Occipital lobe (tissue), 2 donors: Measurements from ENCODE around the gene PHC2. TPM values are rescaled to one million over a fixed set of nuclear protein-coding genes. Genes with fewer than 3 reads are reported as not detected.
"Not testable (repeated sequence)": the region's sequence is repeated elsewhere in the genome, so short reads cannot be mapped to it uniquely, and the experiment has no call there.

Experiments
- DNase-seq: peaks from one replicate; lab custom pipeline; 2025; lab: John Stamatoyannopoulos, UW
- total RNA-seq: library from RNA; depleted of rRNA; stranded (reverse); fragments of >200 nt; gene quantifications from one replicate; pipeline ENCODE4 v1.2.3, GENCODE V29; 2014

The PHC2 gene
- total RNA-seq, 1 donor from 2014 or later = 54.1 TPM

- peak; percentile 78 for DNase-seq
Observed at GRCh38 chr1:33295450-33296081, 135.3 kb downstream of the PHC2 start.

- peak; percentile 49 for DNase-seq
Observed at GRCh38 chr1:33295023-33295422, 135.9 kb downstream of the PHC2 start.

DNA sequence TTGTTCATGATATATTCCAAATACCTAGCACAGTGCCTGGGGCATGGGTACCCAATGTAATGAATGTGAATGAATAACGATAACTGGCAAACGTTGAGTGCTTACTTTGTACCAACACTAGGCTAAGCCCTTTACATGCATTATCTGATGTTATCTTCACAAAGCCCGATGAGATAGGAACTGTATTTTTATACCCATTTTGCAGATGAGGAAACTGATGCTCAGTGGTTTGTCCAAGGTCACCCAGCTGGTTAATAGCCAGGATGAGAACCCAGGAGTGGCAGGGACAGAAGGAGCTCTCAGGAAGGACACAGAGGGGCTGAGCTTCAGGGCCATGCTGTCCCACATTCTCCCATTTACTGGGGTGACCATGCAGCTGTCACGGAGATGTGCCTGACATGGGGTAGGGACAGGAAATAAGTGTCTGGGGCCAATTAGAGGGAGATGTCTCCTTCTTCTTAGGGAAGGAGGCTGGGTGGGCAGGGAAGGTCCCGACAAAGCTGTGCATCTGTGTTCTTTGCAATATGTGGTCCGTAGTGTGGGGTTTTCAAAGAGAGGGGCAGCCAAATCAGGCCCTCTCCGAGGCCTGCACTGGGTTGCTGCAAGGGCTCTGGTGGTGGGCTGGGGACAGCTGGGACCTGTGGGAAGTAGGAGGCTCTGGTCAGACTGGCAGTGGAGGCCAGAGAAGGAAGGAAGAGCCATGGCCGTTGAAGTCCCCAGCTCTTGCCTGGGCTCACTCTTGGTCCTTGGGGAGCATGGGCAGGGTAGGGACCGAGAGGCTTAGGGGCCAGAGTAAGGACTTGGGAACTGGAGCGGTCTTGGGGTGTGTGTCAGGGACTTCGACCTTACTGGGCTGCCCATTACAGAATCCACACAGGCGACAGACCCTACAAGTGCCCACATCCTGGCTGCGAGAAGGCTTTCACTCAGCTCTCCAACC, 136.6 kb downstream of the PHC2 start:
- no peak for DNase-seq

- no peak for DNase-seq
Observed at GRCh38 chr1:33292726-33293340, 138.1 kb downstream of the PHC2 start.

GRCh38 chr1:33290615-33291014, 140.3 kb downstream of the PHC2 start:
- not testable (repeated sequence) for DNase-seq

- no peak for DNase-seq
Observed at GRCh38 chr1:33289858-33290154, 141.1 kb downstream of the PHC2 start.

DNA sequence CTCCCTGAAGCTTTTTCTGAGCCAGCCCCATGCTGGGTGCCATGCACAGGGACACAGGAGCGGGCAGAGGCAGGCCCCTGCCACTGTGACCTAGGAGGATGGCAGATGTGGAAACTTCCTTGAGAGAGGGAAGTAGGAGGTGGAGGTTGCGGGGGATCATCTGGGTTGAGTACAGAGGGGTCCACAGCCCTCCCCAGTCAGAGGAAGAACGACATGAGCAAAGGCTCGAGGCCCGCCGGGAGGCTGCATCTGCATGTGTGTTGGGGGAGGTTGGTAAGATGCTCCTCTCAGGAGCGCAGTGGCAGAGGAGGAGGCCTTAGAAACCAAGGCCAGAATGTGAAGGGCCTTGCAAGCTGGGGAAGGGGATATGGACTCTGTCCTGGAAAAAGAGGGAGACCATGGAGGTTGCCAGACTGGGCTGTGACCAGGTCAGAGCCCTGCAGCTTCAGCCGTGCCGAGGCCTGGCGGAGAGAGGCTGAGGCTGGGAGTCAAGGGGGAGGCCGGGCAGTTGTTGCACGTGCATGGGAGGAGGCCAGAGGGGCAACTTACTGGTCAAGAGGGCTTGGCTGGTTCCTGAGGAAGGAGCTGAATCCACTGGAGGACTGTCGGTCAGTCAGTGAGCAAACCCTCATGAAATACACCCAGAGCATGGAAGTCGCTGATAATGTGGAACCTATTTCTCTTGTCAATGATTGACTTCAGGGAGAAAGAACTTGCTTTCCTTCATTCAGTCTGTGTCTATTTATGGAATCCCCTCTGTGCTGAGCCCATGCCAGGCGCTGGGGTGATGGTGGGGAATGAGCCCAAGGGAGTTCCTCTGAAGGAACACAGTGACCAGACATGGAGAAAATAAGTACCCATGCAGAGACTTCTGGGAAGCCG, 141.7 kb downstream of the PHC2 start:
- DNase-seq = no peak

DNA sequence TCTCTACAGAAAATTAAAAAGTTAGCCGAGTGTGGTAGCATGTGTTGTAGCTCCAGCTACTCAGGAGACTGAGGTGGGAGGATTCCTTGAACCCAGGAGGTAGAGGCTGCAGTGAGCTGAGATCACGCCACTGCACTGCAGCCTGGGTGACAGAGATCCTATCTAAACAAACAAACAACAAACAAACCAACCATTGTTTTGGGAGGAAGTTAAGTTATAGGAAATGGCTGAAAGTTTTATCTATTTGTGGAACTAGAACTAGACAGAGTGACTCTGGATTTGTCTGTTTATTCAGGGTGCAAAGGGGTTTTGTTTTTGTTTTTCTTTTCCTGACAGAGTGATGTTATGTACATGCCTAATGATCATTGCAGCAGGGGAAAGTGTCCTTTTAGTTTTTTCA, 143.6 kb downstream of the PHC2 start:
- DNase-seq = no peak

- no peak for DNase-seq
Observed at GRCh38 chr1:33286451-33287185, 144.3 kb downstream of the PHC2 start.

- no peak for DNase-seq
Observed at GRCh38 chr1:33284049-33284448, 146.8 kb downstream of the PHC2 start.

GRCh38 chr1:33282791-33283190, 148.1 kb downstream of the PHC2 start:
- DNase-seq = no peak

- no peak for DNase-seq
Observed at GRCh38 chr1:33281554-33282303, 149.2 kb downstream of the PHC2 start.

DNA sequence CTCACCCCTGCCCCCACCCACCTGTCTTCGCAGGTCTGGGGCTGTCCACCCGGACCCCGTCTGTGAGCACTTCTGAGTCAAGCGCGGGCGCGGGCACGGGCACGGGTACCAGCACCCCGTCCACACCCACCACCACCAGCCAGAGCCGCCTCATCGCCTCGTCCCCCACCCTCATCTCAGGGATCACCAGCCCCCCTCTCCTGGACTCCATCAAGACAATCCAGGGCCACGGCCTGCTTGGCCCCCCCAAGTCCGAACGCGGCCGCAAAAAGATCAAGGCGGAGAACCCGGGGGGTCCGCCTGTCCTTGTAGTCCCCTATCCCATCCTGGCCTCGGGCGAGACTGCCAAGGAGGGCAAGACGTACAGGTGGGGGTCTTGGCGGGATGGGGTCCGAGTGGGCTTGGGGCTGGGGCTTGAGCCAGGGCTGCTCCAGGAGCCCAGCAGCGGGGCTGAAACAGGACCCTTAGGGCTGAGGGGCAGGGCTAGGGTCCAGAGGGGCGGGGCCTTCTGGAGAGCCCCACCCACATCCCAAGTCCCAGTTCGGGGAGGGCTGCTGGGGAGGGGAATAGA, 150.7 kb downstream of the PHC2 start:
- DNase-seq = no peak

DNA sequence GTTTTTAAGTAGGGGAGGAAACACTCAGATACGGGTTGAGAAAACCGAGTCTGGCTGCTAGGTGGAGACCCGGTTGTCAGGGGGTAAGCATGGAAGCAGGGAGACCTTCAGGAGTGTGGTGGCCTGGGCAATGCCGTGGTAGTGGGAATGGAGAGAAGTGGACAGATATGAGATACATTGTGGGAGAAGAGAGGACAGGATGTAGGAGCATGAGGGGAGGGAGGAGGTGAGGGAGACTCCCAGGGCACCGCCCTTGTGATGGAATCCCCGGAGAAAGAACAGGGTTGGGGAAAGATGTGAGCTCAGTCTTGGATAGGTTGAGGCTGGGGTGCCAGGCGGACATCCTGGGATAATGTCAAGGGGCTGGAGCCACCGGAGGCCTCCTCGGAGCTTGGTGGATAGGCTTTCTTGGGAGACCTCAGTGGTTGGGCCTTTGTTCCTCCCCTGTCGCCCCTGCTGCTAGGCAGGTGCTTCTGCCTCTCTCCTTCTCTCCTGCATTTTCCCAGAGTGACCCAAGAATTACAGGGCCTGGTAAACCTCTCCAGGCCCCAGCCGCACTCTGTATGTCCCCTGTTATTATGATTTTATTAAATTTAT, 153.3 kb downstream of the PHC2 start:
- DNase-seq = no peak

DNA sequence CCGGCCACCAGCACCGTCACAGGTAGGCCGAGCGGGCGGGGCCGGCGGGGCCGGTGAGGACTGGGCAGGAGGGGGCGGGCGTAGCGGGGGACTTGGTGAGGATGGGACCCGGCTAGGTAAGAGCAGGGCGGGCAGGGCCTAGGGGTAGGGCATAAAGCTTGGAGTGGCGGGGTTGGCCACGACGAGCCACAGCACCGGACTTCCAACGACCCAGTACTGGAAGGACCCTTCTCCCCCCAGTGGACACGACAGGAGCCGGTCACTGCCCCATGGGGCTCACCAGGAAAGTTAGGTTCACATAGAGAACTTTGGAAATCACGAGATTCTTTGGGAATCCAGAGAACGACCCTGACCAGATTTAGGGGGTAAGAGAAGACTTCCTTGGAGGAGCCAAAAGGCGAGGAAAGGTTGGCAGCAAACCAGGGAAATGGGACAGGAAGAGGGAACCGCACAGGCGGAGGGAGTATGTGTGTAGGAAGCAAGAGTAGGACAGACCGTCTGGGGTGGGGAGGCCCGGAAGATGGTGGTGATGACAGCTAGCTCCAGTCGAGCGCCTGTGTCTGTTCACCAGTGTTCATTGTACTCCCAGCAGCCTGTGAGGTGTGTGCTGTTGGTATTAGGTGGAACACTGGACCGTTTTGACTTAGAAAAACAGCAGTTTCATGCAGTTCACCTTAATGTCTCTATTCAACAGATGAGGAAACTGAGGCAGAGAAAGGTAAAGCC, 154.2 kb downstream of the PHC2 start:
- no peak for DNase-seq

- no peak for DNase-seq
Observed at GRCh38 chr1:33275706-33276572, 155.0 kb downstream of the PHC2 start.

DNA sequence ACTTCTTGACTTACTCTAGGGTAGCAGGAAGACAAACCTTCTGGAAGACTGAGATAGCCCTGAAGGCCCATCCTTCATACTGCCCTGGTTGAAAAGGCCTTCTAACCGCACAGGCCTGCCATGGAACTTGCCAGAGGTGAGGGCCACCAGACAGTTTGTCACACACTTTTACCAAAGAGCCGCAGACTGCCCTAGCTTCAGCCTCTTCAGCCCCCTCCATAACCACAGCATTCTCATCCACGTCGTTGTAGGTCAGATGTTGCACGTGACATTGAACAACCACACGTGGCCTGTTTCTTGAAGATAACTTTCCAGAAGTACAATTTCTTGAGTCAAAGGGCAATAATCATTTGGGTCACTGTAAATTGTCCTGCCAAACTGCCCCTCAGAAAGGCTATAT, 155.7 kb downstream of the PHC2 start:
- no peak for DNase-seq

GRCh38 chr1:33274446-33274845, 156.4 kb downstream of the PHC2 start:
- no peak for DNase-seq
